ENCODE measurements around the gene UTP11. TPM values are rescaled to one million over a fixed set of nuclear protein-coding genes. Genes with fewer than 3 reads are reported as not detected.

Gene UTP11
- total and polyA plus RNA-seq, 5 experiments from 2014 or later, result 14.2 to 21.4 (median 17.3) TPM

DNA sequence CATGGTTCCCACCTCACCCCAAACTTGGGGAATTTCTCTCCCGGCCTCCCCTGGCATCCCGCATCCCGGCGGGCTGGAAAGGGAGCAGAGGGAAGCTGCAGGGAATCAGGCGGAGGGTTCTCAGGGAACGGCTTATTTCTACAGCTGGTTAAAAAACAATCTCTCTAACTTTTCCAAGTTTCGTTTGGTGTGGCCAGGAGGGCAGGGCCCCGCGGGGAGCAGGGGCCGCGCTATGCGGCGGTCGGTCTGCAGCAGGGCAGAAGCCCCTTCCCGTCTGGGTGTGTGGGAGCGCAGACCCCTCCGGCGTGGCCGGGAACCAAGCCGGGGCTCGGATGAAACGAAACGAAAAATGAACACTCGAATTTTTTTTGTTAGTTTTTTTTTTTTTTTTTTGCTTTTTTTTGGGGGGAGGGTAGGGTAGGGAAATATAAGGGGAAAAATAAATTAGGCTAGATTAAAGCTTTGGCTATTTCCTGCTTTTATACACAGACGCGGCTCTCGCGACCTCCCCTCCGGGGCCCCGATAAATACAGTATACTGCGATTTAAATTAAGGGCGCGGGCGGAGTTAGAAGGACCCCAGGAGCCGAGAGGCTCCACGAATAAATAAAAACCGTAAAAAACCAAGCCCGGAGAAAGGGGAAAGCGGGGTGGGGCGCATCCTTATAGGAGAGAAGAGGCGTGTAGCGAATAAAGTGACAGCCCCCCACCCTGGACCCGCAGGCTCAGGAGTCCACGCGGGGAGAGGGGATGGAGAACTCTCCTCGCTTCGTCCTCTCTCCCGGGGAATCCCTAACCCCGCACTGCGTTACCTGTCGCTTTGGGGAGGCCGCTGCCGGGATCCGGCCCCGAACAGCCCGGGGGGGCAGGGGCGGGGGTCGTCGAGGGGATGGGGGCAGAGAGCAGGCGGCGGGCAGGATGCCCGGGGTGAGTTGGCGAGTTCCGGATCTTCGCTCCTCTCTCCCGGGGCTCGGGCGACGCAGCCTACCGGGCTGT is 32.0 kb downstream of the UTP11 start:
- Mint-ChIP-seq H3K9me3 (no peaks in the 10 kb centered on the region), H3K27me3 (peaks cover 26 to 56% (median 44%) of the 10 kb centered on the region in 5 donors), H3K27ac (peak overlapping the region in 2 of 10 donors; percentile 27 to 60), H3K4me3 (peak overlapping the region; percentile 61 to 90 (median 78)), H3K36me3 (peaks cover 0 to 3% (median 0%) of the 10 kb centered on the region in 3 donors), H3K4me1 (peaks cover 8 to 18% (median 10%) of the 10 kb centered on the region in 4 donors)
- POLR2A ChIA-PET, result no interaction called here
- ATAC-seq (no peak), DNase-seq (no peak)

DNA sequence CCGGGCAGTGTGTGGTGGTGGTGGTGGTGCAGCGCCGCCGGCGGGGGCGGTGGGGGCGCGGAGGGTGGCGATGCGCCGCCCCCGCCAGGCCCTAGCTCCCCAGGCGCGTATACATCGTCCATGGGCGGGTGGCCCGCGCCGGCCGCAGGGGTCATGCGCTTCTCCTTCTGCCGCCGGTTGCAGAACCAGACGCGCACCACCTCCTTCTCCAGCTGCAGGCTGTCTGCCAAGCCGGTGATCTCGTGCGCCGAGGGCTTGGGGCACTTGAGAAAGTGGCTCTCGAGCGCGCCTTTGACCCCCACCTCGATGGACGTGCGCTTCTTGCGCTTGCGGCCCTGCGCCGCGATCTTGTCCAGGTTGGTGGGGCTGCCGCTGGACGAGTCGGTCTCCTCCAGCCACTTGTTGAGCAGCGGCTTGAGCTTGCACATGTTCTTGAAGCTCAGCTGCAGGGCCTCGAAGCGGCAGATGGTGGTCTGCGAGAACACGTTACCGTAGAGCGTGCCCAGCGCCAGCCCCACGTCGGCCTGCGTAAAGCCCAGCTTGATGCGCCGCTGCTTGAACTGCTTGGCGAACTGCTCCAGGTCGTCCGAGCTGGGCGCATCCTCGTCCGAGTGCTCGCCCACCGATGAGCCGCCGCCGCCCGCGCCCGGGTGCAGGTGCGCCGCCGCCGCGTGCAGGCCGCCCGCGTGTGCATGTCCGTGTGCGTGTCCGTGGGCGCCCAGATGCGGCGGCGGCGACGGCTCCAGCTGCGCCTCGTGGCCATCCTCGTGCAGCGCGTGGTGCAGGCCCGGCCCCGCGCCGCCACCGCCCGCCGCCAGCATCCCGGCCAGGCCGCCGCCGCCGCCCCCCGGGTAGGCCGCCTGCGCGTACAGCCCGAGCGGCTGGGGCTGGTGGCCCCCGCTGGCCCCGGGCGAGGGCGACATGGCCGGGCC is 33.1 kb downstream of the UTP11 start:
- Mint-ChIP-seq H3K36me3 (peaks cover 0 to 3% (median 0%) of the 10 kb centered on the region in 3 donors), H3K27ac (no peak overlapping the region), H3K4me3 (peak overlapping the region; percentile 11 to 58 (median 40)), H3K27me3 (peaks cover 19 to 46% (median 33%) of the 10 kb centered on the region in 5 donors), H3K9me3 (no peaks in the 10 kb centered on the region), H3K4me1 (peaks cover 8 to 18% (median 10%) of the 10 kb centered on the region in 4 donors)
- ATAC-seq (no peak), DNase-seq (no peak)
- POLR2A ChIA-PET, result no interaction called here

- peaks cover 8 to 18% (median 10%) of the 10 kb centered on the region in 4 donors for H3K4me1 Mint-ChIP-seq
- H3K36me3 Mint-ChIP-seq, result peaks cover 0 to 3% (median 0%) of the 10 kb centered on the region in 3 donors
- H3K27me3 Mint-ChIP-seq, result peaks cover 16 to 40% (median 30%) of the 10 kb centered on the region in 5 donors
- ATAC-seq (peak; percentile 23 to 26), DNase-seq (peak in 1 of 10 donors; percentile 13)
- POLR2A ChIA-PET, result no interaction called here
- no peaks in the 10 kb centered on the region for H3K9me3 Mint-ChIP-seq
- H3K4me3 Mint-ChIP-seq, result peak within 1 kb of the TSS; percentile 46 to 87 (median 77)
- H3K27ac Mint-ChIP-seq, result peak within 1 kb of the TSS in 2 of 10 donors; percentile 22 to 59
Observed at GRCh38 chr1:38046333-38046883, 33.9 kb downstream of the UTP11 start, which contains the start of gene POU3F1. Gene POU3F1 (minus strand): TSS chr1:38046793. CDS start chr1:38046743, 50 bp downstream.

- Mint-ChIP-seq H3K4me3 (peak overlapping the region; percentile 45 to 87 (median 77)), H3K27ac (peak overlapping the region in 2 of 10 donors; percentile 22 to 59), H3K36me3 (peaks cover 0 to 3% (median 0%) of the 10 kb centered on the region in 3 donors), H3K4me1 (peaks cover 8 to 18% (median 10%) of the 10 kb centered on the region in 4 donors), H3K9me3 (no peaks in the 10 kb centered on the region), H3K27me3 (peaks cover 9 to 33% (median 25%) of the 10 kb centered on the region in 5 donors)
- POLR2A ChIA-PET, result no interaction called here
- DNase-seq (peak; percentile 43 to 79 (median 58)), ATAC-seq (peak; percentile 78 to 81)
Observed at GRCh38 chr1:38046884-38047602, 34.5 kb downstream of the UTP11 start.

- POLR2A ChIA-PET, result interaction anchor here (0.6 kb wide), 1 partner anchor 520 kb away, joined by 4 read pairs; no protein-coding TSS in a partner anchor
- H3K27ac Mint-ChIP-seq, result peak overlapping the region in 3 of 10 donors; percentile 22 to 59 (median 33)
- peak in 1 of 2 donors; percentile 1 for ATAC-seq
Observed at GRCh38 chr1:38047603-38048141, 35.1 kb downstream of the UTP11 start.

DNA sequence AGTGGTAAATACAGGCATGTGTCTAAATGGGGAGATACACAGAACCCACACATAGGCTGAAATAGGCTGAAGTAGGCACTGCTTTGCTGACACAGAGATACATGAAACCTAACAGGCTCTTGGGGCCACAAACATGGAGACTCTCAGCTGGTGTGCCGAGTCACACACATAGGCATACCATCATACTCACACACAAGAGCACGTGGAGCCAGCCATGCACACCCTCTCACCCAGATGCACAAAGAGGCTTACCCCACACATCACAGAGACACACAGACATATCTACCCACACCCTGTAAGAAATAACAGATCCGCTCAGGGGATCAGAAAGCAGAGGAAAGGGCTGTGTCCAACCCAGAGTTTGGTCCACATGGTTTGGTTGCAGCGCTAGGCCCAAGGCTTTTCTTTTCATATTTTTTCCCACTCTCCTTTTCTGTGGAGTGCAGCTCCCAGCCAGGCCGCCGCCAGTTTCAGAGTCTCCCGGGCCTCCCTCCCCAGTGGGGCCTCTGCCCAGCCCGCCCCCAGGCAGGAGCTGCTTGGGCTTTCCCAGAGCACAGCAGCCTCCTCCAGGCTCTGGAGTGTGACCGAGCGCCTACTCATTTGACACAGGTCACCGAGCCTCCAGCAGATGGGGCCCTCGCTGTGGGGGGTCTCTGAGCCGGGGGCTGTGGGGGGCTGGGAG is 38.0 kb downstream of the UTP11 start:
- no peak overlapping the region for H3K27ac Mint-ChIP-seq
- H3K4me3 Mint-ChIP-seq, result no peak overlapping the region
- DNase-seq (no peak), ATAC-seq (no peak)
- H3K27me3 Mint-ChIP-seq, result peaks cover 2 to 19% (median 8%) of the 10 kb centered on the region in 5 donors
- H3K4me1 Mint-ChIP-seq, result peaks cover 2 to 13% (median 7%) of the 10 kb centered on the region in 4 donors
- POLR2A ChIA-PET, result no interaction called here
- H3K36me3 Mint-ChIP-seq, result no peaks in the 10 kb centered on the region
- no peaks in the 10 kb centered on the region for H3K9me3 Mint-ChIP-seq

More at GRCh38 chr1:38047603-38048141, 35.1 kb downstream of the UTP11 start:
- no peak for DNase-seq
- Mint-ChIP-seq H3K9me3 (no peaks in the 10 kb centered on the region), H3K4me1 (peaks cover 10 to 20% (median 12%) of the 10 kb centered on the region in 4 donors), H3K27me3 (peaks cover 7 to 27% (median 19%) of the 10 kb centered on the region in 5 donors), H3K4me3 (peak overlapping the region; percentile 46 to 87 (median 77)), H3K36me3 (peaks cover 0 to 3% (median 0%) of the 10 kb centered on the region in 3 donors)

DNA sequence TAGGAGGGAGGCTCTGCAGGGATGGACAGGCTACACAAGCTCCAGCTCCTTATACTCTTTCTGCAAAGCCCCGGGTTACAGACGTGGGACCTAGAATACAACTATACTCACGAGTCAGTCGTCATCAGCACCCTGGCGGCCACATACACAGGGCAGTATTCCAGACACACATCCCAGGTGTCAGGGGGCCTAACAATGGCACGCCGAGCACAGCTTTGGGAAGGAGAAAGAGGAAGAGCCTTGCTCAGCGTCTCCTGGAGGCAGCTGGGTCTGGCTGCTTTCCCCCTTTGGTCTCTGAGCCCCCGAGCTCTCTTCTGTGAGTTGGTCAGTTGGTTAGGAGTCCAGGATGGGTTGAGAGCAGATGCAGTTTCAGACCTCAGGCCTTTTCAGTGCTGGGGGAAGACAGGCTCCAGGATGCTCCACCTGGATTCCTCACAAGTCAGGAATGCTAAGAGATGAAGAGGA is 38.6 kb downstream of the UTP11 start:
- no peak overlapping the region for H3K4me3 Mint-ChIP-seq
- DNase-seq, result no peak
- no peak overlapping the region for H3K27ac Mint-ChIP-seq
- peaks cover 2 to 16% (median 10%) of the 10 kb centered on the region in 5 donors for H3K27me3 Mint-ChIP-seq
- H3K36me3 Mint-ChIP-seq, result no peaks in the 10 kb centered on the region
- H3K4me1 Mint-ChIP-seq, result peaks cover 0 to 13% (median 7%) of the 10 kb centered on the region in 4 donors
- POLR2A ChIA-PET, result no interaction called here
- no peaks in the 10 kb centered on the region for H3K9me3 Mint-ChIP-seq
- no peak for ATAC-seq

GRCh38 chr1:38052750-38053415 is 40.3 kb downstream of the UTP11 start:
- ATAC-seq, result peak; percentile 38 to 54
- POLR2A ChIA-PET, result no interaction called here

DNA sequence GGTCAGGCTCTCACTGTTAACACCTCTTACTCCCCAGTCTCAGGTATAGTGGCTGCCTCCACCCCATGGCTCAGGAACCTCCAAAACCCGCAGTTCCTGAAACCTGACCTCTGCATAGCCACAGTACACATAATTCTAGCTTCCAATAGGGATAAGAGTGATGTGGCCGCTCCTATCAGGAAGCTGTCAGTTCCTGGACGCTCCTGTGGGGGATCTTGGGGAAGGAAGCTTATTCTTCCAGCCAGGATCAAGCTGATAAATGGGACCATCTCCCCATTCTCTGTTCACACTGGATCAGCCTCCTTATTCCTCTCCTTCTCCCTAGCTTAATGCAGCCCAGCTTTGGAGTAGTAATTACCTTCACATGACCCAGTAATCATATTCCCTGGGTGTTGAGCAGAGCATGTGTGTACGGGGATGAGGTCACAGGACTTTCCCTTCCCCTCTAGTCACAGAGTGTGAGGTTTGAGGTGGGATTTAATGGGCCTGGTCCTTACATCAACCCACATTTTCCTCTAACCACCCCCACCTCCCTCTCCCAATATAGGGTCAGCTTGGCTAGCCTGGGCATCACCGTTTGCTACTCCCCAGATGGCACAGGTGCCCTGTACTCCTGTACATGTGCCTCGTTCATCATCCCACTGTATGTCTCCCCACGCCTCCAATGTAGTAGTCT is 41.0 kb downstream of the UTP11 start:
- Mint-ChIP-seq H3K36me3 (no peaks in the 10 kb centered on the region), H3K27me3 (peaks cover 2 to 16% (median 14%) of the 10 kb centered on the region in 5 donors), H3K4me1 (peaks cover 0 to 13% (median 7%) of the 10 kb centered on the region in 4 donors), H3K9me3 (no peaks in the 10 kb centered on the region), H3K27ac (peak overlapping the region in 1 of 10 donors; percentile 8), H3K4me3 (no peak overlapping the region)
- ATAC-seq (no peak), DNase-seq (no peak)
- POLR2A ChIA-PET, result no interaction called here

More at GRCh38 chr1:38052750-38053415, 40.3 kb downstream of the UTP11 start:
- Mint-ChIP-seq H3K36me3 (no peaks in the 10 kb centered on the region), H3K4me1 (peaks cover 0 to 13% (median 7%) of the 10 kb centered on the region in 4 donors), H3K27me3 (peaks cover 2 to 14% (median 10%) of the 10 kb centered on the region in 5 donors), H3K4me3 (no peak overlapping the region), H3K9me3 (no peaks in the 10 kb centered on the region), H3K27ac (no peak overlapping the region)
- no peak for DNase-seq

DNA sequence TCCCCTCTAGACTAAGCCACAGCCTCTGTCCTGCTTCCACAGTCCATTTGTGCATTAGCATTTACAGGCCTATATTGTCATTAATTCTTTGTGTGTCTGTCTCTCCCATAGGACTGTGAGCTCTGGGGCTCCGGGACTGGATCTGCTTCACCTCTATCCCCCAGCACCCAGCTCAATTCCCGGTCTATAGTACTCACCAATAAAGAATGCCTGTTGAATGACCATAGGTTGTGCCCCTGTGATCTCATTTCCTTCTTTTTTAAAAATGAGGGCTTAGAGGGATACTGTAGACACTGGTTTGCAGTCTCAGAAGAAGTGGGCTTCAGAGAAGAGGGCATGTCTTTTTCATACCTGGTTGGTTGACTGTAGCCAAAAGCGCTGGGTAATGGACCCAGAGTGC is 42.9 kb downstream of the UTP11 start:
- POLR2A ChIA-PET, result no interaction called here
- no peaks in the 10 kb centered on the region for H3K9me3 Mint-ChIP-seq
- ATAC-seq (no peak), DNase-seq (no peak)
- no peak overlapping the region for H3K27ac Mint-ChIP-seq
- no peak overlapping the region for H3K4me3 Mint-ChIP-seq
- H3K4me1 Mint-ChIP-seq, result peaks cover 0 to 13% (median 7%) of the 10 kb centered on the region in 4 donors
- peaks cover 2 to 28% (median 16%) of the 10 kb centered on the region in 5 donors for H3K27me3 Mint-ChIP-seq
- no peaks in the 10 kb centered on the region for H3K36me3 Mint-ChIP-seq
